ENCODE results near the gene RGS6.
A peak's percentile ranks its signal among the peaks of the same experiment; 100 is the strongest.

RGS6 gene

GRCh38 chr14:72333357-72333756 lies 401.1 kb downstream of the RGS6 start:
- DNase-seq: no peak

- no peak for DNase-seq
Observed at GRCh38 chr14:72336311-72336980, 404.2 kb downstream of the RGS6 start.

GRCh38 chr14:72341237-72341636 lies 409.0 kb downstream of the RGS6 start:
- DNase-seq: no peak

- no peak for DNase-seq
Observed at GRCh38 chr14:72341686-72342085, 409.5 kb downstream of the RGS6 start.

- no peak for DNase-seq
Observed at GRCh38 chr14:72347118-72347517, 414.9 kb downstream of the RGS6 start.

- DNase-seq: no peak
Observed at GRCh38 chr14:72350215-72350614, 418.0 kb downstream of the RGS6 start.

GRCh38 chr14:72352012-72352411 lies 419.8 kb downstream of the RGS6 start:
- no peak for DNase-seq

- DNase-seq: no peak
Observed at GRCh38 chr14:72366619-72367018, 434.4 kb downstream of the RGS6 start.

GRCh38 chr14:72369106-72369505 lies 436.9 kb downstream of the RGS6 start:
- DNase-seq: no peak

- no peak for DNase-seq
Observed at GRCh38 chr14:72377016-72377415, 444.8 kb downstream of the RGS6 start.

GRCh38 chr14:72380456-72380855 lies 448.2 kb downstream of the RGS6 start:
- DNase-seq: no peak

GRCh38 chr14:72383865-72384264 lies 451.6 kb downstream of the RGS6 start:
- no peak for DNase-seq

GRCh38 chr14:72387726-72388125 lies 455.5 kb downstream of the RGS6 start:
- no peak for DNase-seq

GRCh38 chr14:72389200-72389599 lies 457.0 kb downstream of the RGS6 start:
- DNase-seq: no peak

GRCh38 chr14:72401101-72401625 lies 468.9 kb downstream of the RGS6 start:
- no peak for DNase-seq

- DNase-seq: peak in 1 of 2 donors; percentile 3
Observed at GRCh38 chr14:72401632-72402376, 469.6 kb downstream of the RGS6 start.

GRCh38 chr14:72402377-72402772 lies 470.1 kb downstream of the RGS6 start:
- DNase-seq: no peak

- DNase-seq: no peak
Observed at GRCh38 chr14:72404106-72404774, 472.0 kb downstream of the RGS6 start.

- no peak for DNase-seq
Observed at GRCh38 chr14:72404998-72405397, 472.8 kb downstream of the RGS6 start.

GRCh38 chr14:72408020-72408419 lies 475.8 kb downstream of the RGS6 start:
- DNase-seq: no peak

- no peak for DNase-seq
Observed at GRCh38 chr14:72409047-72409446, 476.8 kb downstream of the RGS6 start.

- DNase-seq: no peak
Observed at GRCh38 chr14:72416081-72416849, 484.0 kb downstream of the RGS6 start.

- DNase-seq: no peak
Observed at GRCh38 chr14:72416892-72417291, 484.7 kb downstream of the RGS6 start.

Data from CD4-positive, alpha-beta T cell treated with Interleukin-1 beta for 1 hour (primary cell).